ENCODE results near the gene JMJD7.

DNA sequence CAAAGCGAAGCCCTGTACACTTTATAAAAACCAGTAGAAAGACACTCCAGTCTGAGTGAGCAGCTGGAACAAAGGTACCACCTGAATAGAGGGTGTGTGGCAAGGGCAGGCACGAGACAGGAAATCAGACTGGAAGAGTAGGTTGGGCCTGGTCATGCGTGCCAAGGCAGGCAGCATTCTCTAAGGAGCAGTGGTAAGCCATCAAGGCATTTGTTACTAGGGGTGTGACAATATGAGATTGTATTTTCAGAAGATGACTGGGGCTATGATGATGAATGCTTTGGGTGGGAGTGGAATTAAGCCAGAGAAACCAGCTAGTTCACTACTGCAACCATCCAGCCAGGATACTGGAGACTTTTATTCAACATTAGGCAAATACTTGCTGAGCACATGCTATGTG, 5.0 kb downstream of the JMJD7 start:
- TF ChIP-seq EZH2 (IDR thresholded peaks at IDR 0.05; ENCODE audit: borderline replicate concordance, low read depth, low read length, severe bottlenecking), result no peak
- TF ChIP-seq, protein P1, sequence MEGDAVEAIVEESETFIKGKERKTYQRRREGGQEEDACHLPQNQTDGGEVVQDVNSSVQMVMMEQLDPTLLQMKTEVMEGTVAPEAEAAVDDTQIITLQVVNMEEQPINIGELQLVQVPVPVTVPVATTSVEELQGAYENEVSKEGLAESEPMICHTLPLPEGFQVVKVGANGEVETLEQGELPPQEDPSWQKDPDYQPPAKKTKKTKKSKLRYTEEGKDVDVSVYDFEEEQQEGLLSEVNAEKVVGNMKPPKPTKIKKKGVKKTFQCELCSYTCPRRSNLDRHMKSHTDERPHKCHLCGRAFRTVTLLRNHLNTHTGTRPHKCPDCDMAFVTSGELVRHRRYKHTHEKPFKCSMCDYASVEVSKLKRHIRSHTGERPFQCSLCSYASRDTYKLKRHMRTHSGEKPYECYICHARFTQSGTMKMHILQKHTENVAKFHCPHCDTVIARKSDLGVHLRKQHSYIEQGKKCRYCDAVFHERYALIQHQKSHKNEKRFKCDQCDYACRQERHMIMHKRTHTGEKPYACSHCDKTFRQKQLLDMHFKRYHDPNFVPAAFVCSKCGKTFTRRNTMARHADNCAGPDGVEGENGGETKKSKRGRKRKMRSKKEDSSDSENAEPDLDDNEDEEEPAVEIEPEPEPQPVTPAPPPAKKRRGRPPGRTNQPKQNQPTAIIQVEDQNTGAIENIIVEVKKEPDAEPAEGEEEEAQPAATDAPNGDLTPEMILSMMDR (IDR thresholded peaks at IDR 0.05; ENCODE audit: borderline replicate concordance, extremely low read depth, low read length, poor library complexity, severe bottlenecking), result no peak

Data from DND-41 (cell line).